ENCODE results near the gene NCKAP5.

Gene NCKAP5

DNA sequence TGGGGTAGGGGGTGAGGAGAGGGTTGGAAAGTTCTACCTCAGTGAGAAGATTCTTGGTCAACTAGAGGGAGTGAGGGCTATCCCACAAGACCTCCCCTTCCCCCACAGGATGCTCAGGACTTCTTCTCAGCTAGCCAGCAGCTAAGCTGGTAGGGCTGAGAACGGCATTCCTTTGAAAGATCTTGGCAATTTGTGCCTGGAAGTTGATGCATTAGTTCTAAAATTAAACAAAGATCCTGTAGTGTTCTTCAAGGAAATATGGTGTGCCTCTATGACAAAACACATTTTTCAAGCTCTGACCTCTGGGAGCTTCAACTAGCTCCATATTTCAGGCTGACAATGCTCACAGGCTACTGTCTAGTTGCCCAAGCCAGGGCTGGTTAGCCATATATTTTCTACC lies 900.6 kb downstream of the NCKAP5 start:
- no peak for DNase-seq (ENCODE audit: low spot score)

DNA sequence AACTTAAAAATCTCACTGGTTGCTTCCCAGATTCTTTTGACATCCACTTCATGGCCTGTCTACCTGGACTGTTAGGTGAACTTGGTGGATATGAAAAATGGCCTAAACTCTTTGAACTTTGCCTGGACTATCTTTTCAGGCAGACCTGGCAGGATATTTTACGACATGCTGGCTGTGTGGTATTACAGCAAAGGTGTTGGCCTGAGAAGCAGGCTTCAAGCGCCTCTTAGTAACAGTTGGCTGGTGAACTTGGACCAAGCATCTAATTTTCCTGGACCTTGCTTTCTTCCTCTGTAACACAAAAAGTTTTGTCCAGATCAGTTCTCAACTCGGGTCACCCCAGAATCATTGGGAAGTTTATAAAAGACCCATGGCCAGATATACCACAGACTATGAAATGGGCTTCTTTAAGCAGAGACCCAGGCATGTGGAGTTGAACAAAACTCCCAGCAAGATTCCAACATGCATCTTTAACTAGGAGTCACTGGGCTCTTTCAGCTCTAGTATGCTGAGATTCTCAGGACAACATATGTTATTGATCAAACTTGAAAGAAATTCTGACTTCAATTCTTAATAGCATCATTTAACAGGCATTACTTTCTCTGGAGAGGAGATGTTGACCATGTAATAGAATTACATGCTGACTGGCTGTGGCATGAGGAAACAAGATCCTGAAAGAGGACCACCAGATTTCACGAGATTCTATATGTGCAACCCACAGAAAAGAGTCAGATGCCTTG lies 902.7 kb downstream of the NCKAP5 start:
- no peak for DNase-seq (ENCODE audit: low spot score)

DNA sequence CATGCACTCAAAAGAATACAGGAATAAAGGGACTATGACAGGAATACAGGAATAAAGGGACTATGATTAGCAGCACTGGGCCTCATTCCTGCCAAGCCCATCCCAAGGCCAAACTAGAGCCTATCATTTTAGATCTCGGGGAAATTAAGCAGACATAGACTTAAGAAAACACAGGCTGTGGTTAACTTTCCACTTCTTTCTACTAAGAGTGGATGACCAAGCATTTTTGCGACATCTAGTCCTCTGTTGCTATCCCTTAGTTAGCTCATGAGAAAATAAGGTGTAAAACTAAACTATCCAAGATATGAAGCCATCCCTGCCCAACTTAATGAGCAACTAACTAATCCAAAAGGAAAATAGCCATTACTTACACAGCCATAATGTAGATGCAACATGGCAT lies 904.2 kb downstream of the NCKAP5 start:
- DNase-seq (ENCODE audit: low spot score): no peak

DNA sequence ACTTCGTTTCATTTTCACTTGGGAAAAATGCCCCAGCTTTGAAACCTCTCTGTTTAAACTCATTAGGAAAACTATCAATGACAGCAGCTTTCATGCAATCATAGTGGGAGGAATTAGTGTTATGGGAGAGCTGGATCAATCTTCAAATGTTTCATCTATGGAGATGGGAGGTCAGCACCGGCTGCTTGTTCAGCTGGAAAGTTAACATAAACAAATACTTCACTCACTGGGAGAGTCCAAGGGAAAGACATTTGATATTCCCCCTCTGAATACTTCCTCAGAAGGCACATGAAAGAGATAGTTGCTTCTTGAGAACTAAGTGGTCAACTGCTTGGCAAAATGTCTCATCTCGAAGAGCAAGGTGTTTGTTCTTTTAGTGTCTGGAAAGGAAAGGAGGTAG lies 905.5 kb downstream of the NCKAP5 start:
- no peak for DNase-seq (ENCODE audit: low spot score)

GRCh38 chr2:132659331-132659730 lies 908.9 kb downstream of the NCKAP5 start:
- DNase-seq (ENCODE audit: low spot score): no peak

DNA sequence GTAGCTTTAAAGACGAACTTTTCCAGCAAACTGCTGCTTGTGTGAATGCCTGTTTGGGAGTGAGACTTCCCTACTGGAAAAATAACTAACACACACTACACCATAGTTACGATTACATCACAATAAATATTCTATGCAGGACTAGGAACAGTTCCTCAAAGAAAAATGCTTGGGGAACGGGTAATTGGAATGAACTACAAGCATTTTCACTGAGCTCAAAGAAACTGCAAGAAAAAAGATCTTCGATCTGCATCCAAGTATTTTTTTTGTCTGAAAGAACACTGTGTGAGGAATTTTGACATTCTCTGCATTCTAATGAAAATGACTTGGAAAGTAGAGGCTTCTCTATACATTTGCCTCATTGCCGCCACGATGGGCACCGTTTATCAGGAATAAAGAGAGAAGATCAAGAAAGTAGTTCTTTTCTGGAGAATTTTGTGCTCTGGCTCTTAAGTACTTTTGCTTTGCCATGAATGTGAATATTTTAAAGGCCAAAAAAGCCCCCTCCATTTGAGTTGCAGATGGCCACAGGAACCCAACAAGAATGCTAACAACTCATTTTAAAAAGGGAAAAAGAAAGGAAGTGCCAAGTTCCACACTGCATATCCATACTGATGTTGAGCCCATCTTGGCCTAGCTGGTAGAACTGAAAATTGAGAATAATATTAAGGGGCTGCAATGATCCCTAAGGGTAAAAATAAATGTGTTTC lies 911.8 kb downstream of the NCKAP5 start:
- no peak for DNase-seq (ENCODE audit: low spot score)

GRCh38 chr2:132654968-132655367 lies 913.3 kb downstream of the NCKAP5 start:
- no peak for DNase-seq (ENCODE audit: low spot score)

DNA sequence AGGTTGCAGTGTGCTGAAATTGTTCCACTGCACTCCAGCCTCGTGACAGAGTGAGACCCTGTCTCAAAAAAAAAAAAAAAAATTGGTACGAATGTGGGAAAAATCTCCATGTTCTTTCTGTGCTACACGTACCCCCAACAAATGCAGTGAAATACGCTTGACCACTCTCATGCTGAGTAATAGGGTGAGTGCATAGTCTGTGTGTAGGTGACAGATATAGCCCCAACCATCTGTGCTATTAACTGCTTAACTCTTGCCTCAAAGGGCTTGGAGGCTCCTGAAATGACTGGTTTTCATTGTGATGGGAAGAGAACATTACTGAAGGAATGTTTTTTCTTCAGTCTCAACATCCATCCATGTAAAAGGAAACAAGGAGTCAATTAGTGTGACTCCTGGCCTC lies 913.9 kb downstream of the NCKAP5 start:
- no peak for DNase-seq (ENCODE audit: low spot score)

DNA sequence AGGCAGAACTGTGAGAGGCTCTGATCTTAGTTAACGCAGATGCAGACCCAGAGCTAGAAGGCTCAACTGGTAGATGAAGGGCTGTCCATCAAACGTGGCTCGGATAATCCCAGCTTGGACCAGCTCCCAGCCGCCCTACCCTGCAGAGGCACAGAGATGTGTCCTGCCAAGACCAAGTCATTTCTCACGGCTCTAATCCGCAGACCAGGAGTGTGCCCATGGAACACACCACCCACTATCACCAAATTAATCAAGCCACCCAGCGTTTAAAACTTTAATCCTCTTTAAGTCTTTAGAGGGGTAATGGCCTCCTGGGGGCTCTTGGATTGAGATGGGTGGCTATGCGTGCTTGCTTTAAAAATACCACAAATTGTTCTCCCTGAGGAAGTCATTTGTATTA lies 915.8 kb downstream of the NCKAP5 start:
- DNase-seq (ENCODE audit: low spot score): no peak

DNA sequence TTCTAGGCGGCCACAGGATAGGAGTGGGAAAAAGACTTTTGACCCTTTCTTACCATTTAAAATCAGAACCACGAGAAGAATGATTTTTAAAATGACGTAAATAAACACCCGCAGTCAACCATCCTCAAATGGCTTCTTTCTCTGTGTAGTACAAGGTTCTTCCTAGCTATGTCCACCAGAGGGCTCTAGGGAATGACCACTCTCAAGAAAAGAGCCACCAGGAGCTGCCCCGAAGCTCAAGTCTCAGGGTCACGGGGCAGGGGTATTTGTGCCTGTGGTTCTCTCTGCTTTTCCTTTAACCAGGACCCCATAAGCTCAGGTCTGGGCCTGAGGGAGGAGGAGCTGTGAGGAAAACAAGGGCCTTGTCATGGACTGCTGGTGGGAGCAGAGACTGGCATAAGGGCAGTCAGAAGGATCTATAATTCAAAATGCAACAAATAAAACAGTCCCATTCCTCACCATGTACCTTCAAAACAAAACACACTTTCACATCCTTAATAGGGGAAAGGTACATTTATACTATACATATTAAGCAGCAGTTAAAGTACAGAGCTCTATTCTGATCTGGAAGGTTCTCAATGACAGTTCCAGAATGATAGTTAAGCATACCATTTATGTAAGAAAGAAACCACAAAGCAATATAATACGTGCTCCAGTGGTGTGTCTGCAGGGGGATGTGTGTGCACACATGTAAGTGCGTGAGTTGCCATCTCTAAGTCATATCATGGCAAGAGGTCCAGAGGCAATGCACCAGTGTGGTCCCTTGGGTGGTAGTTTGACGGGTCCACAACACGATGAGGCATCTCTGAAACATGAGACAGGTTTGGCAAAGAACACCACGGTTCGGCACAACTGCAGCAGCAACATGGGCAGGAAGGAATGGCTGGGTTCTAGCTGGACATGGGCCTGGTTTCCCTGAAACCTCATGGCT lies 916.9 kb downstream of the NCKAP5 start:
- no peak for DNase-seq (ENCODE audit: low spot score)

DNA sequence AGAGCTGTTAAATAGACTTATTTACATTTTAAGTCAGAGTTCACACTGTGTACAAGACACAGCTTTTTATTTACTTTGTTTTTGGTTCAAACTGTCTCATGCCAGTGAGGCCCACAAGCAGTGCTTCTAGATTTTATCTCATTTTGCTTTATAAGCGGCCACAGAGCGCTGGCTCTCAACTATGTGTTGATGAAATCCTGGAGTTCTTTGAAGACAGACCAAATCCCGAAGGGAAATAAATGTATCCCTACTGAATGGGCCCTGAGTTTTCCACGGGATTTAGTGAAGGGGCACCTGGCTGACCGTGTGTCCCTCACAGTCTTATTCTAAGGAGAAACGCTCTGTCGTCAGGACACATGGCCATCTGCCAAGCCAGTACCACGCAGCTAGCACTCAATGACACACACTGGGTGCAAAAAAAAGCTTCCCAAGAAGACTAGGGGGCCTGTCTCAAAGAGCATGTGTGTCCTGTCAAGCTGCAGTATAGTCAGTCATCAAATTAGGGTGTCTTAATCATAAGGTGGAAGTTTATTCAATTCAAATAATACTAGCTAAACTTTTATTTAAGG lies 921.6 kb downstream of the NCKAP5 start:
- DNase-seq (ENCODE audit: low spot score): no peak

DNA sequence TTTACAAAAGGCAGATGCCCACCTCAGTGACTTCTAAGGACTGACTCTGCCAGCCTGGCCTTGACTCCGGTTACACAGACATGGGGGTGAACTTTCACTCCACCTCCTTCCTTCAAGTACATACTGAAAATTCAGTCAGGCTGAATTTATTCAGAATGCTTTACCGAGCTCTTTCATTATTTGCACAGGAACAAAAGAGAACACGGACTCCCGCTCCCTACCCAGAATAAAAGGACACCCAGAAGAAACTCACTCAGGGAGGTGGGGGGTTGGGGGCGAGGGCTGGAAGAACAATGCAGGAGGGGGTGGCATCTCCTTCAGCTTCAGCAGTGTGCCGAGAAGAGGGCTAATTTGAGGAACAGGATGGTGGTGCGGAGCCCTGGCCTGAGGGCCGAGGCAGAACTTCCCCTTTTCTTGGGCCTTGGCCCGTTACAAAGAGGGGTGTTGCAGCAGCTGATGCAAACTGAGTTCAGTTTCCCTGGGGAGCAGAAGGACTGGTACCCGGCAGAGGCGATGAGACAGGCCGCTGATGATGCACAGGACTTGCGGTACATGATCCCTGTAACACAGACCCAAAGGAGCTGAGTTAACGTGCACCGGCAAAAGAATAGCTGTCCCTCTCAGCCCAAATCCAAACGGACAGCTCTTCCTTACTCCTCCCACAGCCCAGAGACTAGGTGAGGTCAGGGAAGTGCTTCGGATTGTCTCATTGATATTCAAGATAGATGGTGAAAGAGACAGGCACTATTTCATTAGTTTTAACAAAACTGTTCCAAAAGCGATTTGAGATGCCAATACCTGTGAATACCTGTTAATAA lies 922.3 kb downstream of the NCKAP5 start:
- DNase-seq (ENCODE audit: low spot score): no peak

GRCh38 chr2:132645176-132645575 lies 923.1 kb downstream of the NCKAP5 start:
- DNase-seq (ENCODE audit: low spot score): no peak

DNA sequence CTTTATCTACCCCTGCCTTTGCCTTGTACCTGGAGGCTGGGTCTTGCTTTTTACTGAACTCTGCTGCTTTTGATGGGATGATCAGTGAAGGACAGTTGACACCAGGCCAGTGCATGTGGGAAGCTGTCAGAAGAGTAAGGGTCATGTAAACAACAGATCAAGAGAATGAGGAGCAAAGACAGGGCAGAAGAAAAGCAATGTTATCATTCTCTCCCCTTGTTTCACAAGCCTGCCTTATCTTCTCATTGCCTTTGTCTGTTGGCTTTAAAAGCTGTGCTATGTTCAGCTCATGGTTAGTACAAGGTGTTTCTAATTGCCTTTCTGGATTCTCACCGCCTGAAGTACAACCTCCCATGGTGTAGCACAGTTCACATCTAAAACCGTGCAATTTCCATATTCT lies 925.8 kb downstream of the NCKAP5 start:
- no peak for DNase-seq (ENCODE audit: low spot score)

GRCh38 chr2:132641819-132642218 lies 926.4 kb downstream of the NCKAP5 start:
- no peak for DNase-seq (ENCODE audit: low spot score)

GRCh38 chr2:132640116-132640515 lies 928.1 kb downstream of the NCKAP5 start:
- no peak for DNase-seq (ENCODE audit: low spot score)

DNA sequence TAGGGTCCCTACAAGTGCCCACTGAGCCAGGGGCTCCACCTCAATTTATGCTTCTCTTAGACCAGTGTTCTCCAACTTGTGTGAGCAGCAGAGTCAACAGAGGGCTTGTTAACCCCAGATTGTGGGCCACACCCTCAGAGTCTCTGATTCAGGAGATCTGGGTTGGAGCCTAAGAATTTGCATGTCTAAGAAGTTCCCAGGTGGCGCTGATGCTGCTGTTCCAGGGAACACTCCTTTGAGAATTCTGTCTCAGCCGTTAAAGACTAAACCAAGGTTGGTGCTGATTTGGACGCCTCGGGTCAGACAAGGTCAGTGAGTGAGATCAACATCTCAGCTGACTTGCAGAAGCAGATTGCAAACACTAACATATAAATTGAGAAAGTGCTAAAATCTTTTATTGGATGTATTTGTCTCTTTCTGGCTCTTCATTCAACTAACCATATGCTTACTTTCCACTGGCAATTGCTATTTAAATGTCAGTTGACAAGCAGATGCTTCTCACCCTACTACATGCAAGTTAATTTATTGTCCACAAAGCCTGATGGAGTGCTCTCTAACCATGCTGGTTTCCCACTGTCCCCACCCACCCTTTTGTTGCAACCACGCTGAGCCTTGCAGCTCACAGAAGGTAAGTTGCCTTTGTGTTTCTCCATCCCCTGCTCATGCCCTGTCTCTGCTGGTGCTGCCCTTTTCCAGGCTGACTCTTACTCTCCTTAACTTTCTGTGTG lies 929.8 kb downstream of the NCKAP5 start:
- no peak for DNase-seq (ENCODE audit: low spot score)

DNA sequence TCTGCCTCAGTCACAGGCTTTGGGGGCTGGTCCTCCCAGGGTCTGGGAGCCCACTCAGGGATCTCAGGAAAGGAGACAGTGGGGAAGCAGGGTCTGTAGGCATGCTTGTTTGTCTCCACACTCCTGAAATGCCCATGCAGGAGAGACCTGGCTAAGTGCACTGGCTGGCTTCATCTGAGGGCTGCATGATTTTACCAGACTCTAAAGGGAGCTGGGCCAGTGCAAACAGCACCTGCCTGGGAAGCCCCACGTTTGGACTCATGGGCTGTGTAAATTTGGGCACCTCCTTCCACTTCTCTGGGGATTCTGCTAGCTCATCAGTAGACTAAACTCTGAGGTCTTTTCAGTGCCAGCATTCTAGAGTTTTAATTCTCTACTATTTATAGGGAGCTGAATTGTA lies 931.9 kb downstream of the NCKAP5 start:
- DNase-seq (ENCODE audit: low spot score): no peak

DNA sequence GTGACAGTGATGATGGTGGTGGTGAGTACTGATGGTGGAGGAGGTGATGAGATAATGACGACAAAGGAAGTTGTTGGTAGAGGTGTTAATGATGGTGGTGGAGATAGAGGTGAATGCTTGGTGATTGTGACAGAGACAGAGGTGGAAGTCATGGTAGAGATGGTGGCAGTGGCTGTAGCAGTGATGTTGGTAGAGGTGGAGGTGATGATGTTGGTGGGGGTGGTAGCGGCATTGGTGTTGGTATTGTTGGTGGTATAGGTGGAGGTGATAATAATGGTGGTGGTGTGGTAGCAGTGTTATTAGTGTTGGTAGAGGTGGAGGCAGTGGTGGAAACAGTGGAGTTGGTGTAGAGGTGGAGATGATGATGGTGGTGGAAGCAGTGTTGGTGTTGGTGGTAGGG lies 934.6 kb downstream of the NCKAP5 start:
- DNase-seq (ENCODE audit: low spot score): no peak

GRCh38 chr2:132632000-132632649 lies 936.1 kb downstream of the NCKAP5 start:
- DNase-seq (ENCODE audit: low spot score): no peak

All from left forelimb (tissue), 1 donor.